Right atrium auricular region (tissue), 2 donors: ENCODE data around the gene ATP2C2. TPM values are rescaled to one million over a fixed set of nuclear protein-coding genes. Genes with fewer than 3 reads are reported as not detected.

ENCODE experiments used
- DNase-seq: peaks from one replicate; pipeline ENCODE4 v3.0.0-alpha.2; 2019; ENCODE audit warnings: low spot score
- H3K27ac ChIP-seq, 2 donors: fragments of 200-600 bp; sonication (generic); 1 replicate in 1 of 2; 2 replicates in 1 of 2; pipeline ENCODE4 v1.5.1; 2016 to 2019
- H3K27me3 ChIP-seq, 2 donors: fragments of 200-600 bp; sonication (generic); one replicate each; pipeline versions ENCODE4 v1.5.1 to v1.6.0; 2017 to 2019
- H3K36me3 ChIP-seq: fragments of 200-600 bp; sonication (generic); one replicate; pipeline ENCODE4 v1.5.1; 2016
- H3K4me1 ChIP-seq, 2 donors: fragments of 200-600 bp; sonication (generic); one replicate each; pipeline versions ENCODE4 v1.5.1 to v1.6.0; 2017 to 2019
- H3K4me3 ChIP-seq, 2 donors: fragments of 200-600 bp; sonication (generic); 1 replicate in 1 of 2; 2 replicates in 1 of 2; pipeline ENCODE4 v1.5.1; 2017 to 2019; ENCODE audit warnings: mild to moderate bottlenecking in 1 of 2, moderate library complexity in 1 of 2
- H3K9me3 ChIP-seq, 2 donors: fragments of 200-600 bp; sonication (generic); one replicate each; pipeline ENCODE4 v1.5.1; 2019
- CTCF ChIP-seq, 2 donors: fragments of 200-600 bp; sonication (generic); IDR thresholded peaks; one replicate each; pipeline ENCODE4 v1.5.1; 2019; ENCODE audit warnings: antibody characterized with exemption in 2 of 2
- total RNA-seq, 2 donors: library from RNA; depleted of rRNA; stranded (reverse); fragments of >200 nt; gene quantifications; one replicate each; pipeline ENCODE4 v1.1.0, GENCODE V29; 2016

Gene ATP2C2
- total RNA-seq, 2 donors from 2014 or later = not detected

GRCh38 chr16:84451781-84452180 lies 83.4 kb downstream of the ATP2C2 start:
- Histone ChIP-seq H3K27ac (no peak overlapping the region), H3K27me3 (no peaks in the 10 kb centered on the region), H3K4me3 (no peak overlapping the region), H3K36me3 (no peaks in the 10 kb centered on the region), H3K9me3 (no peaks in the 10 kb centered on the region), H3K4me1 (no peaks in the 10 kb centered on the region)
- TF ChIP-seq CTCF (IDR thresholded peaks at IDR 0.05) = no peak
- DNase-seq = no peak

- Histone ChIP-seq H3K27me3 (no peaks in the 10 kb centered on the region), H3K4me3 (no peak overlapping the region), H3K9me3 (no peaks in the 10 kb centered on the region), H3K4me1 (no peaks in the 10 kb centered on the region), H3K36me3 (no peaks in the 10 kb centered on the region), H3K27ac (no peak overlapping the region)
- no peak for DNase-seq
- TF ChIP-seq CTCF (IDR thresholded peaks at IDR 0.05) = no peak
Observed at GRCh38 chr16:84453061-84453752, 84.9 kb downstream of the ATP2C2 start.

DNA sequence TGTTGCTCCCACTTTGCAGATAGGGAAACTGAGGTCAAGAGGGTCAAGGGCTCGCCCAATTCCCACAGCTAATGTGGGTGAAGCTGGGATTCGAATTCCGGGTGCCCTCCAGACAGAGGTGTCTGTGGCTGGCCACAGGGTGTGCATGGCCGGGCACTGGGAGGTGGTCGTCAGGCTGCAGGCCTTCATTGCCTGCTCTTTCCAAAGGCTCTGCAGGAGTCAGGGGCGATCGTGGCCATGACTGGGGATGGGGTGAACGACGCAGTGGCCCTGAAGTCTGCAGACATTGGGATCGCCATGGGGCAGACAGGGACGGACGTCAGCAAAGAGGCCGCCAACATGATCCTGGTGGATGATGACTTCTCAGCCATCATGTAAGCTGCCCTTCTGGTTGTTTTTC lies 86.3 kb downstream of the ATP2C2 start:
- Histone ChIP-seq H3K27ac (no peak overlapping the region), H3K27me3 (no peaks in the 10 kb centered on the region), H3K9me3 (no peaks in the 10 kb centered on the region), H3K4me3 (no peak overlapping the region), H3K36me3 (no peaks in the 10 kb centered on the region), H3K4me1 (no peaks in the 10 kb centered on the region)
- no peak for TF ChIP-seq CTCF (IDR thresholded peaks at IDR 0.05)
- no peak for DNase-seq

- Histone ChIP-seq H3K36me3 (no peaks in the 10 kb centered on the region), H3K9me3 (no peaks in the 10 kb centered on the region), H3K4me3 (no peak overlapping the region), H3K4me1 (no peaks in the 10 kb centered on the region), H3K27ac (no peak overlapping the region), H3K27me3 (no peaks in the 10 kb centered on the region)
- DNase-seq = no peak
- TF ChIP-seq CTCF (IDR thresholded peaks at IDR 0.05) = no peak
Observed at GRCh38 chr16:84455031-84455430, 86.7 kb downstream of the ATP2C2 start.

GRCh38 chr16:84458606-84459532 lies 90.5 kb downstream of the ATP2C2 start:
- no peak overlapping the region for H3K4me3 ChIP-seq
- DNase-seq = no peak
- no peak overlapping the region for H3K27ac ChIP-seq
- H3K4me1 ChIP-seq = no peaks in the 10 kb centered on the region
- H3K27me3 ChIP-seq = no peaks in the 10 kb centered on the region
- no peak for TF ChIP-seq CTCF (IDR thresholded peaks at IDR 0.05)
- no peaks in the 10 kb centered on the region for H3K36me3 ChIP-seq
- H3K9me3 ChIP-seq = no peaks in the 10 kb centered on the region
